HepG2 (cell line): ENCODE data around the gene RWDD4. TPM values are rescaled to one million over a fixed set of nuclear protein-coding genes. Genes with fewer than 3 reads are reported as not detected.

ENCODE experiments used
- ATAC-seq: fragments of 200-7000 bp; cut with Tn5 transposase; 3 replicates; pipeline ENCODE4 v1.9.1; 2020; ENCODE audit warnings: mild to moderate bottlenecking, moderate library complexity
- BruUV-seq: library from RNA; stranded (reverse); fragments of 400-500 nt; replicated peaks from 2 replicates; lab custom pipeline; 2021; lab: Mats Ljungman, UMichigan
- CTCF ChIA-PET: fragments of 300-600 bp; formaldehyde crosslinking; extraction: SDS; loops from one replicate; lab custom pipeline; 2021; ENCODE audit warnings: low total read pairs, inconsistent platforms, low intra/inter-chr PET ratio; lab: Yijun Ruan, JAX
- POLR2A ChIA-PET: fragments of 350-600 bp; sonication (Branson Sonifier 250); formaldehyde crosslinking; loops from one replicate; lab custom pipeline; 2020; ENCODE audit warnings: antibody characterized with exemption, inconsistent platforms; lab: Yijun Ruan, JAX
- DNase-seq: peaks from one replicate; pipeline ENCODE4 v3.0.0-alpha.2; 2015; ENCODE audit warnings: low spot score
- FAIRE-seq: peaks from 3 replicates; lab custom pipeline; 2011; peaks lifted over from hg19 to GRCh38; lab: Jason Lieb, UNC
- H2AFZ ChIP-seq: one replicate; pipeline ENCODE4 v1.6.1; 2011; ENCODE audit warnings: low read length, inconsistent platforms
- H3K27ac ChIP-seq: fragments of 300-600 bp; 3 replicates; pipeline ENCODE4 v1.8.0; 2011; ENCODE audit warnings: mixed run types, mild to moderate bottlenecking, mixed read lengths, low read length, inconsistent platforms; ENCODE audit not compliant: insufficient read depth; ENCODE audit errors: extremely low read length
- H3K27me3 ChIP-seq, 2 experiments: fragments of 200-600 bp in 1 of 2; 2 replicates in 1 of 2; 3 replicates in 1 of 2; pipeline versions ENCODE4 v1.6.0 to v1.8.0; 2011; ENCODE audit warnings: low read length in 2 of 2, mild to moderate bottlenecking in 2 of 2, moderate library complexity in 2 of 2, inconsistent platforms in 1 of 2; ENCODE audit not compliant: insufficient read depth in 2 of 2, control insufficient read depth in 1 of 2
- H3K36me3 ChIP-seq, 2 experiments: fragments of 200-600 bp in 1 of 2; replicated peaks in 1 of 2; 2 replicates in 1 of 2; 3 replicates in 1 of 2; pipeline versions ENCODE4 v1.5.1 to v1.8.0; 2011; ENCODE audit warnings: low read length in 2 of 2, inconsistent platforms in 1 of 2; ENCODE audit not compliant: insufficient read depth in 2 of 2, control insufficient read depth in 1 of 2
- H3K4me1 ChIP-seq: 2 replicates; pipeline ENCODE4 v1.5.1; 2012; ENCODE audit warnings: low read length, inconsistent platforms; ENCODE audit not compliant: insufficient read depth
- H3K4me2 ChIP-seq: 2 replicates; pipeline ENCODE4 v1.6.0; 2011; ENCODE audit warnings: low read depth, low read length, inconsistent platforms
- H3K4me3 ChIP-seq, 3 experiments: fragments of 200-600 bp in 1 of 3; sonication (generic), shearing (Covaris generic) in 1 of 3; replicated peaks in 1 of 3; 2 replicates each; pipeline ENCODE4 v1.5.1; 2011 to 2016; ENCODE audit warnings: low read length in 3 of 3, inconsistent platforms in 2 of 3, low read depth in 2 of 3, mild to moderate bottlenecking in 2 of 3, control low read depth in 1 of 3, mixed read lengths in 1 of 3; ENCODE audit not compliant: insufficient read depth in 1 of 3
- H3K79me2 ChIP-seq: one replicate; pipeline ENCODE4 v1.6.1; 2011; ENCODE audit warnings: low read length, inconsistent platforms; ENCODE audit not compliant: insufficient read depth
- H3K9ac ChIP-seq: 2 replicates; pipeline ENCODE4 v1.6.0; 2011; ENCODE audit warnings: mild to moderate bottlenecking, low read depth, low read length, inconsistent platforms; ENCODE audit not compliant: insufficient read depth
- H3K9me3 ChIP-seq: 2 replicates; pipeline ENCODE4 v1.5.1; 2012; ENCODE audit warnings: mild to moderate bottlenecking, low read length
- H4K20me1 ChIP-seq: 2 replicates; pipeline ENCODE4 v1.6.0; 2011; ENCODE audit warnings: inconsistent platforms, mild to moderate bottlenecking, low read length, moderate library complexity; ENCODE audit not compliant: insufficient read depth
- HNF1A ChIP-seq, 2 experiments: sonication (generic) in 1 of 2; formaldehyde crosslinking in 1 of 2; IDR thresholded peaks; 2 replicates each; pipeline versions ENCODE4 v1.4.0 to v1.6.1; 2016 to 2020; ENCODE audit warnings: borderline replicate concordance in 1 of 2, low read depth in 1 of 2, mild to moderate bottlenecking in 1 of 2, missing genetic modification reagents in 1 of 2
- MLX ChIP-seq: IDR thresholded peaks from 2 replicates; pipeline ENCODE4 v1.6.1; 2016
- SRSF4 ChIP-seq: fragments of 200-400 bp; formaldehyde crosslinking; IDR thresholded peaks from one replicate; pipeline ENCODE4 v1.6.1; 2018; ENCODE audit warnings: mild to moderate bottlenecking, low read depth, low read length, moderate library complexity; ENCODE audit not compliant: poor library complexity, severe bottlenecking
- TERF1 ChIP-seq: sonication (generic); formaldehyde crosslinking; IDR thresholded peaks from 2 replicates; pipeline ENCODE4 v1.8.0; 2022; ENCODE audit warnings: mild to moderate bottlenecking, missing genetic modification reagents, moderate library complexity
- ZBTB33 ChIP-seq: sonication (generic); formaldehyde crosslinking; IDR thresholded peaks from 2 replicates; pipeline ENCODE4 v1.4.0; 2020; ENCODE audit warnings: missing genetic modification reagents
- ZNF136 ChIP-seq: sonication (generic); formaldehyde crosslinking; IDR thresholded peaks from 2 replicates; pipeline ENCODE4 v1.8.1; 2022; ENCODE audit warnings: low read depth, mild to moderate bottlenecking, moderate library complexity, missing genetic modification reagents
- ZNF207 ChIP-seq: fragments of 450-650 bp; IDR thresholded peaks from 2 replicates; pipeline ENCODE4 v1.6.1; 2016; ENCODE audit warnings: antibody characterized with exemption, borderline replicate concordance
- ZNF292 ChIP-seq: sonication (generic); formaldehyde crosslinking; IDR thresholded peaks from 2 replicates; pipeline ENCODE4 v1.8.1; 2022; ENCODE audit warnings: mild to moderate bottlenecking, low read depth, missing genetic modification reagents, borderline replicate concordance
- ZNF432 ChIP-seq: sonication (generic); formaldehyde crosslinking; IDR thresholded peaks from 2 replicates; pipeline ENCODE4 v1.5.0; 2020; ENCODE audit warnings: missing genetic modification reagents, mild to moderate bottlenecking, borderline replicate concordance
- ZNF775 ChIP-seq: sonication (generic); formaldehyde crosslinking; IDR thresholded peaks from 2 replicates; pipeline ENCODE4 v1.4.0; 2020; ENCODE audit warnings: missing genetic modification reagents, mild to moderate bottlenecking, moderate library complexity, borderline replicate concordance
- ZSCAN30 ChIP-seq: sonication (generic); formaldehyde crosslinking; IDR thresholded peaks from 2 replicates; pipeline ENCODE4 v1.5.0; 2020; ENCODE audit warnings: mild to moderate bottlenecking, missing genetic modification reagents
- WGBS: methylation state at CpG from one replicate; pipeline ENCODE4 v1.1.6; 2017; ENCODE audit warnings: low lambda C conversion rate; 5-methylcytosine and 5-hydroxymethylcytosine counted together
- in situ Hi-C: cut with HindIII; loops from 2 replicates; pipeline ENCODE4 v1.10.0; 2017; ENCODE audit warnings: low pct_unique_long_range_greater_than_20kb; ENCODE audit not compliant: extremely low pct_ligation_motif_present
- intact Hi-C: fragments of 100-400 bp; cut with micrococcal nuclease; formaldehyde crosslinking; loops from one replicate; pipeline ENCODE4 v1.10.0; 2022; ENCODE audit not compliant: unreplicated experiment
- polyA plus RNA-seq, 8 experiments: library from polyadenylated mRNA; depleted of rRNA in 3 of 8; stranded (reverse) in 7 of 8; unstranded in 1 of 8; fragments of >200 nt; fragmentation: Illumina TruSeq in 4 of 8; extraction: Trizol in 4 of 8; gene quantifications; 2 replicates each; pipeline versions ENCODE4 v1.2.1 to v1.2.3, GENCODE V29; 2011 to 2016; ENCODE audit warnings: low read depth in 4 of 8, missing spikeins in 1 of 8, mixed read lengths in 1 of 8; ENCODE audit not compliant: insufficient read depth in 1 of 8
- total RNA-seq, 5 experiments: library from RNA; depleted of rRNA; stranded (reverse); fragments of >200 nt; fragmentation: Illumina TruSeq; extraction: Trizol; gene quantifications; 2 replicates each; pipeline ENCODE4 v1.2.3, GENCODE V29; 2016; ENCODE audit warnings: low read depth in 1 of 5

Gene RWDD4
- total and polyA plus RNA-seq, 2 of the 13 experiments (the other 11 are each of a cell fraction or from before 2014, with no cell fraction given), result 10.2 to 25.4 TPM

- no peak for FAIRE-seq
Measured at GRCh38 chr4:183621875-183622274, 37.1 kb downstream of the RWDD4 start.

More at GRCh38 chr4:183621875-183622274, 37.1 kb downstream of the RWDD4 start:
- intact Hi-C loops, result no loop called here
- Histone ChIP-seq H3K9me3 (no peaks in the 10 kb centered on the region), H3K4me1 (peaks cover 42% of the 10 kb centered on the region), H2AFZ (no peak overlapping the region), H3K4me3 (no peak overlapping the region), H3K4me2 (no peak overlapping the region), H3K27ac (no peak overlapping the region), H4K20me1 (no peaks in the 10 kb centered on the region), H3K9ac (no peak overlapping the region), H3K79me2 (no peaks in the 10 kb centered on the region), H3K27me3 (peaks cover 0 to 5% of the 10 kb centered on the region in 2 experiments; a peak in 2 of 5 replicates), H3K36me3 (no peaks in the 10 kb centered on the region)
- ATAC-seq (no peak), DNase-seq (no peak)
- POLR2A ChIA-PET, result no interaction called here
- 97% methylated on average over 1 of the region's 1 CpG for WGBS
- no TSS peak for BruUV-seq
- in situ Hi-C loops, result no loop called here
- CTCF ChIA-PET, result no interaction called here
- no peak for TF ChIP-seq ZNF775 (CRISPR knock-in tag)
- TF ChIP-seq ZNF136, result no peak
- TF ChIP-seq ZNF292 (CRISPR knock-in tag), result no peak
- no peak for TF ChIP-seq ZBTB33 (CRISPR knock-in tag)
- no peak for TF ChIP-seq ZSCAN30 (CRISPR knock-in tag)
- TF ChIP-seq SRSF4, result no peak
- TF ChIP-seq ZNF207, result no peak
- TF ChIP-seq HNF1A (IDR thresholded peaks at IDR 0.05; ENCODE audit: low read depth), result no peak
- TF ChIP-seq HNF1A (CRISPR knock-in tag; IDR thresholded peaks at IDR 0.05; ENCODE audit: borderline replicate concordance), result no peak
- TF ChIP-seq ZNF432 (CRISPR knock-in tag), result no peak
- no peak for TF ChIP-seq TERF1 (CRISPR knock-in tag)
- no peak for TF ChIP-seq MLX (CRISPR knock-in tag)
